OCI-LY3 (cell line): ENCODE results near the gene SLC15A2.

Experiments
- H2AFZ ChIP-seq: fragments of 200-600, 300-600 bp; shearing (Covaris generic); 2 replicates; pipeline ENCODE4 v1.6.0; 2014; ENCODE audit warnings: antibody characterized with exemption, low read depth, low read length
- H3K27ac ChIP-seq: fragments of 200-600, 300-600 bp; sonication (generic); 2 replicates; pipeline ENCODE4 v1.5.1; 2014; ENCODE audit warnings: mild to moderate bottlenecking, low read length, moderate library complexity, mixed read lengths
- H3K27me3 ChIP-seq: fragments of 200-600, 300-600 bp; sonication (generic); 2 replicates; pipeline ENCODE4 v1.6.1; 2014; ENCODE audit warnings: low read depth, low read length, mixed read lengths
- H3K36me3 ChIP-seq: fragments of 200-600, 300-600 bp; sonication (generic); replicated peaks from 2 replicates; pipeline ENCODE3; 2014; ENCODE audit warnings: low read depth, low read length, mixed read lengths
- H3K4me1 ChIP-seq: fragments of 300-600, 200-600 bp; sonication (generic); 2 replicates; pipeline ENCODE4 v1.6.1; 2014; ENCODE audit warnings: low read length, mixed read lengths
- H3K4me2 ChIP-seq: fragments of 200-600, 300-600 bp; sonication (generic); 2 replicates; pipeline ENCODE4 v1.6.1; 2014; ENCODE audit warnings: low read length, mixed read lengths
- H3K4me3 ChIP-seq: fragments of 300-600, 200-600 bp; sonication (generic); 2 replicates; pipeline ENCODE4 v1.5.1; 2014; ENCODE audit warnings: antibody characterized with exemption, mild to moderate bottlenecking, low read length, moderate library complexity
- H3K79me2 ChIP-seq: fragments of 300-600, 200-600 bp; shearing (Covaris generic); 2 replicates; pipeline ENCODE4 v1.6.1; 2014; ENCODE audit warnings: mild to moderate bottlenecking, low read length, mixed read lengths
- H3K9ac ChIP-seq: fragments of 300-600, 200-600 bp; shearing (Covaris generic); 2 replicates; pipeline ENCODE4 v1.6.0; 2014; ENCODE audit warnings: mild to moderate bottlenecking, low read length, moderate library complexity
- H3K9me3 ChIP-seq: fragments of 200-600, 300-600 bp; shearing (Covaris generic); 2 replicates; pipeline ENCODE4 v1.6.1; 2014; ENCODE audit warnings: low read length, mixed read lengths; ENCODE audit not compliant: insufficient read depth
- H4K20me1 ChIP-seq: fragments of 200-600, 300-600 bp; sonication (generic); 2 replicates; pipeline ENCODE4 v1.6.1; 2016; ENCODE audit warnings: low read length, mixed read lengths; ENCODE audit not compliant: insufficient read depth
- EZH2phosphoT487 ChIP-seq: fragments of 200-600 bp; shearing (Covaris generic); IDR thresholded peaks from 2 replicates; pipeline ENCODE4 v1.6.1; 2018; ENCODE audit warnings: antibody characterized with exemption, mixed run types, low read depth
- TF ChIP-seq, protein P1 (sequence below): fragments of 200-600, 300-600 bp; sonication (generic); IDR thresholded peaks from 2 replicates; pipeline ENCODE4 v1.5.1; 2014; ENCODE audit warnings: antibody characterized with exemption, low read length, low read depth

The SLC15A2 gene

DNA sequence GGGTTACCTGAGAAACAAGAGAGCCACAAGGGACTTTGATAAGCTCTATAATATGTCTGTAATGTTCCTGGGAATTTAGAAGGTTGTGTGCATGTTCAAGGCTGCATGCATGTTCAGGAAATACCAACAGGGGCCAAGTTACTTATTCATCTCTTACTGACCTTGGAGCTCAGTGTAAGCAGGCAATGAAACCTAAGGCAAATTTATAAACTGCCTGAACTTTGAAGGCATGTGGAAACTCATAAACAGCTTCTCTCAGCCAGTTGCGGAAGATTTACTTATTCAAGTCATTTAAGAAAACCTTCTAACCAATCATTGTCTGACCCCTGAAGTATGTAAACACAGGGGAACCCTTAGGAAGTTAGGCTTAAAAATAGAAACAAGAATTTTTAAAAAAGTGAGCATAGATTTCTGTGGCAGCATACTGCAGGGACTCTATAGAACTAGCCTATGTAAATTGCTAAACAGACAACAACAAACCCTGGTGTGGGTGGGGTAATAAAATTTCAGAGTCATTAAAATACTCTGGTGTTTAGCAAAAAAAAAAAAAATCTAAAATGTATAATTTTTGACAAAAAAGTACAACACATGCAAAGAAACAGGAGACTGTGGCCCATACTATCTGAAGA is 57.2 kb downstream of the SLC15A2 start:
- Histone ChIP-seq H2AFZ (no peak overlapping the region), H3K4me3 (no peak overlapping the region), H3K4me1 (peaks cover 3% of the 10 kb centered on the region; the same call in 1 of the 2 replicates), H3K9me3 (peaks cover 9% of the 10 kb centered on the region; the same call in 1 of the 2 replicates), H3K79me2 (no peaks in the 10 kb centered on the region), H3K4me2 (no peak overlapping the region), H3K27ac (no peak overlapping the region), H3K36me3 (peaks cover 40% of the 10 kb centered on the region), H4K20me1 (no peaks in the 10 kb centered on the region), H3K27me3 (no peaks in the 10 kb centered on the region), H3K9ac (no peak overlapping the region)
- TF ChIP-seq, protein P1, sequence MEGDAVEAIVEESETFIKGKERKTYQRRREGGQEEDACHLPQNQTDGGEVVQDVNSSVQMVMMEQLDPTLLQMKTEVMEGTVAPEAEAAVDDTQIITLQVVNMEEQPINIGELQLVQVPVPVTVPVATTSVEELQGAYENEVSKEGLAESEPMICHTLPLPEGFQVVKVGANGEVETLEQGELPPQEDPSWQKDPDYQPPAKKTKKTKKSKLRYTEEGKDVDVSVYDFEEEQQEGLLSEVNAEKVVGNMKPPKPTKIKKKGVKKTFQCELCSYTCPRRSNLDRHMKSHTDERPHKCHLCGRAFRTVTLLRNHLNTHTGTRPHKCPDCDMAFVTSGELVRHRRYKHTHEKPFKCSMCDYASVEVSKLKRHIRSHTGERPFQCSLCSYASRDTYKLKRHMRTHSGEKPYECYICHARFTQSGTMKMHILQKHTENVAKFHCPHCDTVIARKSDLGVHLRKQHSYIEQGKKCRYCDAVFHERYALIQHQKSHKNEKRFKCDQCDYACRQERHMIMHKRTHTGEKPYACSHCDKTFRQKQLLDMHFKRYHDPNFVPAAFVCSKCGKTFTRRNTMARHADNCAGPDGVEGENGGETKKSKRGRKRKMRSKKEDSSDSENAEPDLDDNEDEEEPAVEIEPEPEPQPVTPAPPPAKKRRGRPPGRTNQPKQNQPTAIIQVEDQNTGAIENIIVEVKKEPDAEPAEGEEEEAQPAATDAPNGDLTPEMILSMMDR, result no peak
- no peak for TF ChIP-seq EZH2phosphoT487

- Histone ChIP-seq H3K27ac (no peak overlapping the region), H3K27me3 (no peaks in the 10 kb centered on the region), H3K4me3 (no peak overlapping the region), H4K20me1 (no peaks in the 10 kb centered on the region), H3K9me3 (peaks cover 9% of the 10 kb centered on the region; the same call in 1 of the 2 replicates), H3K9ac (no peak overlapping the region), H3K79me2 (no peaks in the 10 kb centered on the region), H3K4me1 (peaks cover 30% of the 10 kb centered on the region), H3K4me2 (no peak overlapping the region), H3K36me3 (peaks cover 43% of the 10 kb centered on the region), H2AFZ (no peak overlapping the region)
- TF ChIP-seq, protein P1, result no peak
- no peak for TF ChIP-seq EZH2phosphoT487
These were observed 62.2 kb downstream of the SLC15A2 start for GRCh38 chr3:121956363-121956762.

GRCh38 chr3:121957674-121958415 is 63.6 kb downstream of the SLC15A2 start:
- H3K9me3 ChIP-seq, result no peaks in the 10 kb centered on the region
- H3K9ac ChIP-seq, result no peak overlapping the region
- TF ChIP-seq, protein P1, result no peak
- no peak for TF ChIP-seq EZH2phosphoT487

GRCh38 chr3:121958801-121959200 is 64.6 kb downstream of the SLC15A2 start:
- Histone ChIP-seq H3K36me3 (peaks cover 37% of the 10 kb centered on the region), H2AFZ (no peak overlapping the region), H3K27ac (no peak overlapping the region), H3K27me3 (no peaks in the 10 kb centered on the region), H3K9ac (no peak overlapping the region), H3K4me2 (no peak overlapping the region), H3K4me3 (no peak overlapping the region), H3K9me3 (no peaks in the 10 kb centered on the region), H4K20me1 (no peaks in the 10 kb centered on the region), H3K79me2 (no peaks in the 10 kb centered on the region), H3K4me1 (peaks cover 30% of the 10 kb centered on the region)
- TF ChIP-seq, protein P1, result no peak
- TF ChIP-seq EZH2phosphoT487, result no peak

More at GRCh38 chr3:121957674-121958415, 63.6 kb downstream of the SLC15A2 start:
- peak overlapping the region; percentile 36; the same call in 1 of the 2 replicates for H3K4me2 ChIP-seq
- no peaks in the 10 kb centered on the region for H3K27me3 ChIP-seq
- H3K27ac ChIP-seq, result peak overlapping the region; percentile 55
- H3K4me1 ChIP-seq, result peaks cover 30% of the 10 kb centered on the region
- H3K79me2 ChIP-seq, result no peaks in the 10 kb centered on the region
- H3K4me3 ChIP-seq, result no peak overlapping the region
- H3K36me3 ChIP-seq, result peaks cover 38% of the 10 kb centered on the region
- no peaks in the 10 kb centered on the region for H4K20me1 ChIP-seq
- no peak overlapping the region for H2AFZ ChIP-seq
